ENCODE measurements around the gene CEMIP2. TPM values are rescaled to one million over a fixed set of nuclear protein-coding genes. Genes with fewer than 3 reads are reported as not detected.

CEMIP2 gene
- polyA plus RNA-seq, 3 donors: 11.6 to 58.7 (median 21.4) TPM

GRCh38 chr9:71683598-71684235 lies 84.6 kb downstream of the CEMIP2 start:
- no peaks in the 10 kb centered on the region for H3K27me3 ChIP-seq (ENCODE audit: control insufficient read depth in 2 of 2, insufficient read depth in 2 of 2, low read length in 2 of 2)
- H3K4me3 Mint-ChIP-seq: no peak overlapping the region
- no peaks in the 10 kb centered on the region for H4K20me1 ChIP-seq (ENCODE audit: insufficient read depth, low read length)
- intact Hi-C loops (cut with micrococcal nuclease): loop anchor here (5.0 to 10.0 kb wide), 2 partner anchors 61 to 84 kb away; partner anchors contain the start of gene CEMIP2 (in 1 of the 2)
- peaks cover 33 to 53% of the 10 kb centered on the region in 2 donors for H3K36me3 Mint-ChIP-seq
- H3K9me3 Mint-ChIP-seq: no peaks in the 10 kb centered on the region
- peak overlapping the region; percentile 18 for H3K4me2 ChIP-seq (replicated peaks; ENCODE audit: extremely low read depth, low read length, poor library complexity, severe bottlenecking)
- H3K27me3 Mint-ChIP-seq (ENCODE audit: low read depth in 3 of 3): peaks cover 0 to 3% (median 0%) of the 10 kb centered on the region in 3 donors
- no peak overlapping the region for H3K27ac ChIP-seq (ENCODE audit: low read depth in 1 of 2, low read length in 2 of 2)
- 55% methylated on average over 5 of the region's 9 CpGs for WGBS (ENCODE audit: insufficient coverage)
- H3K36me3 ChIP-seq (replicated peaks in 1 of 2; ENCODE audit: control insufficient read depth in 1 of 2, insufficient read depth in 2 of 2, low read length in 2 of 2): peaks cover 4 to 44% of the 10 kb centered on the region in 2 donors
- peaks cover 15 to 18% of the 10 kb centered on the region in 2 donors for H3K4me1 ChIP-seq (ENCODE audit: control insufficient read depth in 1 of 2, insufficient read depth in 2 of 2, low read length in 2 of 2)
- TF ChIP-seq CTCF (IDR thresholded peaks at IDR 0.05): peak; percentile 67
- H3K27ac Mint-ChIP-seq: peak overlapping the region; percentile 10 to 82 (median 52)
- H3K9me3 ChIP-seq (replicated peaks in 1 of 2; ENCODE audit: control insufficient read depth in 1 of 2, insufficient read depth in 1 of 2, low read length in 2 of 2): no peaks in the 10 kb centered on the region
- no peak overlapping the region for H2AFZ ChIP-seq (ENCODE audit: insufficient read depth, low read depth, low read length, poor library complexity, severe bottlenecking)
- no peak overlapping the region for H3K4me3 ChIP-seq (replicated peaks in 1 of 3; ENCODE audit: low read depth in 2 of 3, low read length in 3 of 3)
- peak; percentile 70 to 82 (median 73) for DNase-seq
- peaks cover 36% of the 10 kb centered on the region for H3K4me1 Mint-ChIP-seq
- H3K9ac ChIP-seq (ENCODE audit: insufficient read depth, low read length, poor library complexity, severe bottlenecking): no peak overlapping the region
- H3K79me2 ChIP-seq (ENCODE audit: insufficient read depth, low read length): no peaks in the 10 kb centered on the region

- H3K9me3 Mint-ChIP-seq: no peaks in the 10 kb centered on the region
- Histone ChIP-seq H3K4me3 (replicated peaks in 1 of 3; ENCODE audit: low read depth in 2 of 3, low read length in 3 of 3) (no peak overlapping the region), H3K27me3 (ENCODE audit: control insufficient read depth in 2 of 2, insufficient read depth in 2 of 2, low read length in 2 of 2) (no peaks in the 10 kb centered on the region), H3K9me3 (replicated peaks in 1 of 2; ENCODE audit: control insufficient read depth in 1 of 2, insufficient read depth in 1 of 2, low read length in 2 of 2) (no peaks in the 10 kb centered on the region), H3K4me2 (replicated peaks; ENCODE audit: extremely low read depth, low read length, poor library complexity, severe bottlenecking) (no peak overlapping the region), H3K4me1 (ENCODE audit: control insufficient read depth in 1 of 2, insufficient read depth in 2 of 2, low read length in 2 of 2) (peaks cover 28 to 32% of the 10 kb centered on the region in 2 donors), H3K9ac (ENCODE audit: insufficient read depth, low read length, poor library complexity, severe bottlenecking) (no peak overlapping the region), H3K27ac (ENCODE audit: low read depth in 1 of 2, low read length in 2 of 2) (no peak overlapping the region), H3K79me2 (ENCODE audit: insufficient read depth, low read length) (no peaks in the 10 kb centered on the region), H3K36me3 (replicated peaks in 1 of 2; ENCODE audit: control insufficient read depth in 1 of 2, insufficient read depth in 2 of 2, low read length in 2 of 2) (peaks cover under 1 to 26% of the 10 kb centered on the region in 2 donors), H4K20me1 (ENCODE audit: insufficient read depth, low read length) (no peaks in the 10 kb centered on the region), H2AFZ (ENCODE audit: insufficient read depth, low read depth, low read length, poor library complexity, severe bottlenecking) (no peak overlapping the region)
- WGBS (ENCODE audit: insufficient coverage): no CpG with 5 or more reads among the region's 3 CpGs
- peak overlapping the region in 1 of 7 donors; percentile 51 for H3K27ac Mint-ChIP-seq
- TF ChIP-seq CTCF (IDR thresholded peaks at IDR 0.05): no peak
- no peak for DNase-seq
- H3K36me3 Mint-ChIP-seq: peaks cover 21 to 34% of the 10 kb centered on the region in 2 donors
- H3K4me1 Mint-ChIP-seq: peaks cover 50% of the 10 kb centered on the region
- H3K27me3 Mint-ChIP-seq (ENCODE audit: low read depth in 3 of 3): peaks cover 0 to 3% (median 0%) of the 10 kb centered on the region in 3 donors
- no peak overlapping the region for H3K4me3 Mint-ChIP-seq
- intact Hi-C loops (cut with micrococcal nuclease): loop anchor here (5.0 to 10.0 kb wide), 2 partner anchors 63 to 86 kb away; partner anchors contain the start of gene CEMIP2 (in 1 of the 2)
These were observed 86.5 kb downstream of the CEMIP2 start for GRCh38 chr9:71681708-71682272.
